Renal pelvis (tissue), 4 donors: ENCODE measurements around the gene UBIAD1. TPM values are rescaled to one million over a fixed set of nuclear protein-coding genes. Genes with fewer than 3 reads are reported as not detected.

Experiments used
- DNase-seq: peaks from one replicate; pipeline ENCODE4 v3.0.0-alpha.2; 2013
- polyA plus RNA-seq, 3 donors: library from polyadenylated mRNA; unstranded; fragments of 120-200 nt; gene quantifications; one replicate each; pipeline ENCODE4 v1.2.1, GENCODE V29; 2013; ENCODE audit not compliant: insufficient read length in 3 of 3

Gene UBIAD1
- polyA plus RNA-seq, 3 donors, result 14.3 to 18.9 (median 17.3) TPM

DNA sequence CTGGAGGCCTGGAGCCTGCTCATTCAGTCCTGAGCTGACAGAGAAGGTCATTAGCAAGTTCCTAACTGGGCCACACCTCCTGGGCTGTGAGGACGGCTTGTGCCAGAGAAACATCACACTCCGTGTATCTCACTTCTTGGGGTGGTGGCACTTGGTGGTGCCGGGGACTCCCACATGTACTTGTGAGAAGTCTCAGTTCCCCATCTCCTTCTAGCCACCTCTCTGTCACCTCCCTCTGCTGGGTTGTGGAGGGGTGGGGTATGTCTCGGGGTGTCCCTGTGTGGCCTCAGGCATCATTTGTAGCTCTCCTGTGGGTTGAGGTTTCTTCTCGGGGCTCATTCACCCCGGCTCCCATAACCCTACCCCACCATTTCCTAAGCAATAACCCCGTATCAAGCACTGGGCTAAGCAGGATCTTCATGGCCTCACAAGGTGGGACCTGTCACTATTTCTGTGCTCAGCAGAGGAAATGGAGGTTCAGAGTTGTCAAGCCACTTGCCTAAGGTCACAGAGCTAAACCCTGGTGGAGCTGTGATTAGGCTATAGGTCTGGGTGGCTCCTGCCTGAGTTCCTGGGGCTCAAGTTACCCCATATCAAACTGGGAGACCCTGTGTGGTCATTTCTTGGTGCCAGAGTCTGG, 62.5 kb downstream of the UBIAD1 start:
- no peak for DNase-seq

- peak; percentile 86 for DNase-seq
Observed at GRCh38 chr1:11337580-11338073, 64.6 kb downstream of the UBIAD1 start.

Other genes starting within 250 kb of the UBIAD1 start
- gene MASP2, start 226.0 kb upstream of the UBIAD1 start, polyA plus RNA-seq, result 10 to 100 TPM in 1 of 3 donors, 1 to 10 TPM in 2; 3.9 to 12.3 (median 9.7) TPM
- 10 to 100 TPM; 41.4 to 54.2 (median 49.7) TPM for gene SRM, start 213.2 kb upstream of the UBIAD1 start, polyA plus RNA-seq
- 100 to 1,000 TPM in 2 of 3 donors, 10 to 100 TPM in 1; 75.9 to 106 (median 102) TPM for gene EXOSC10, start 173.3 kb upstream of the UBIAD1 start, polyA plus RNA-seq
- gene ANGPTL7, start 83.8 kb upstream of the UBIAD1 start, polyA plus RNA-seq, result under 1 TPM in 2 of 3 donors, not detected in 1; 0.10 to 0.12 TPM
- gene MTOR, start 10.6 kb upstream of the UBIAD1 start, polyA plus RNA-seq, result 10 to 100 TPM; 40.8 to 47.4 (median 47.4) TPM
- 1 to 10 TPM in 2 of 3 donors, under 1 TPM in 1; 0.86 to 2.0 (median 1.8) TPM for gene DISP3, start 206.0 kb downstream of the UBIAD1 start, polyA plus RNA-seq